ENCODE results near the gene DCAF12. TPM values are rescaled to one million over a fixed set of nuclear protein-coding genes. Genes with fewer than 3 reads are reported as not detected.
A peak's percentile ranks its signal among the peaks of the same experiment; 100 is the strongest.

DCAF12 gene
- polyA plus RNA-seq, 1 donor, result 45.1 TPM

DNA sequence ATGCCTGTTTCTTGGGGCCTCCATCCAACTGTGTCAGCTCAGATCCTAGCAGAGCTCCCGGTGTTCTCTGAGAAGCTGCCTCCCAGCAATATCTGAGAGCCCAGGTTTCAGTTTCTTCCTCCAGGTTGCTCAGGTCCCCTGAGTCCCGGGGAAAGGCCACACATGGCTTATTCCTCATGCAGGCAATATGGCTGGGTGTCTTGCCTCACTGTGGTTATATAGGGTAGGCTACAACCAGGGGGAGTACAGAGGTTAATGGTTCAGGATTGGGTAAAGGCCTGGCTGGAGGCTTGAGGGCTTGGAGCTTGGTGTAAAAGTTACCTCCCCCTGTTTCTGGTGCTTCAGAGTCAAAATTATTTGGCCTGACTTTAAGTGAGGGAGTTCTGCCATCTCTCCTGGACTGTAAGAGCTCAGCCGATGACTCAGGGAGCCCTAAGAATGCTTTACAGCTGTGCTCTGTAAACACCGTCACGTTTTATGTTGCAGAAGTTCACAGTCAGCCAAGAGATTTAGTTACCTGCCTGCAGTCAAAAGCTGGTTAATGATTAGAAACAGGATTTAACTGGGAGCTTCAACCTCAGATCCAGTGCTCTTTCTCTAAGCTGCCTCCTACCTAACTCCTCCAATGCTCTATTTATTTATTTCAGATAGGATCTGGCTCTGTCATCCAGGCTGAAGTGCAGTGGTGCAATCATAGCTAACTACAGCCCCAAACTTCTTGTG is 53.5 kb downstream of the DCAF12 start:
- H3K4me3 ChIP-seq (ENCODE audit: low read length), result no peak overlapping the region
- WGBS (ENCODE audit: insufficient coverage, low lambda C conversion rate), result no CpG with 5 or more reads among the region's 5 CpGs
- peak overlapping the region; percentile 50 for H3K27ac ChIP-seq (ENCODE audit: low read length)

DNA sequence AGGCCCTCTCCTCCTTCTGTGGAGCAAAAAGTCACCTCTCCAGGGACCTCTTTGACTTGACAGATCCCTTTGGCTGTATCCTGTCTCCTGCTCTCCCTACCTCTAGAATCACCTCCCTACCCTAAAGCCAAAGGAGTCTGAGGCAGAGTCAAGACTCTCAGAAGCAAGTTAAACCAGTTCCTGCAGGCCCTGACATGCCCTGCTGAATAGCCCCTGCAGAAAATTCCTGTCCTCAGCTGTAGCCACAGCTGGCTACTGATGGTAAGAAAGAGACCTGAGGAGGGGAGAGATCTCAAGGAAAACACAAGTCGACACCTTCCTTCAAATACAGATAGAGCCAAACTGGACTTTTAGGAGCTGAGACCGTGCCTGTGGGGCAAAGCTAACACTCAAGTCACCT is 54.1 kb downstream of the DCAF12 start:
- no CpG with 5 or more reads among the region's 2 CpGs for WGBS (ENCODE audit: insufficient coverage, low lambda C conversion rate)
- peak in 1 of 2 donors; percentile 30 for DNase-seq

More for the DNA sequence above, 53.5 kb downstream of the DCAF12 start:
- Histone ChIP-seq H3K27me3 (ENCODE audit: control insufficient read depth, insufficient read depth, low read length) (no peaks in the 10 kb centered on the region), H3K4me1 (ENCODE audit: control insufficient read depth, insufficient read depth, low read length) (peaks cover 17% of the 10 kb centered on the region), H3K9me3 (ENCODE audit: control insufficient read depth, low read depth, low read length) (no peaks in the 10 kb centered on the region), H3K36me3 (ENCODE audit: control insufficient read depth, insufficient read depth, low read length) (no peaks in the 10 kb centered on the region)
- peak; percentile 85 to 93 for DNase-seq

DNA sequence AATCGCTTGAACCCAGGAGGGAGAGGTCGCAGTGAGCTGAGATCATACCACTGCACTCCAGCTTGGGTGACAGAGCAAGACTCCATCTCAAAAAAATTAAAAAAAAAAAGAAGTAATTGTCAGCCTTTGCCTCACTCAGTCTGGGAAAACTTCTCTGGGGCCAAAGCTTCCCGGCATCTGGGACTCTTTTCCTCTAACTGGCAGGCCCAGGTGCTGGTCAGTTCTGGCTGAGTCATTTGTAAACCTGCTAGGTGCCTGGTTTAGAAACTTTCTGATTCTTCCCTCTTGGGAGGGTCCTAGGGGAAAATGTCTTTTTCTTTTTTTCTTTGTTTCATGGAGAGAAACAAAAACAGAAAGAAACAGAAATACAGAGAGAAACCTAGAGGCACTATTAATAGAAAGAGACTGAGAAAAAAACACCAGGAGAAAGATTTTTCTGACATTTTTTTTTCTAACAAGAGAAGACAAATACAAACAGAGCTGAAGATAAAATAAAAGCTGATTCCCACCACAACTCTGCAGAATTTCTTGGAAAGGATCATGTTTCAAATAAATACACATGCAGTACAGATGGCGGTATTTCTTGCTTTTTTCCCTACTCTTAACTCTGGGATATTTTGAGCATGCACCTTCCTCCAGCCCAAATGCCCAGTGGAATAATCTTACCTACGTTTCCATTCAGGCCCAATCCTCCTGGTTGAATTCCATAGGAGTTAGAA is 55.7 kb downstream of the DCAF12 start:
- Histone ChIP-seq H3K4me1 (ENCODE audit: control insufficient read depth, insufficient read depth, low read length) (peaks cover 17% of the 10 kb centered on the region), H3K4me3 (ENCODE audit: low read length) (no peak overlapping the region), H3K36me3 (ENCODE audit: control insufficient read depth, insufficient read depth, low read length) (no peaks in the 10 kb centered on the region), H3K27me3 (ENCODE audit: control insufficient read depth, insufficient read depth, low read length) (no peaks in the 10 kb centered on the region), H3K9me3 (ENCODE audit: control insufficient read depth, low read depth, low read length) (no peaks in the 10 kb centered on the region), H3K27ac (ENCODE audit: low read length) (no peak overlapping the region)
- WGBS (ENCODE audit: insufficient coverage, low lambda C conversion rate), result 100% methylated on average over 2 of the region's 5 CpGs
- no peak for DNase-seq

More for the DNA sequence above, 54.1 kb downstream of the DCAF12 start:
- peaks cover 17% of the 10 kb centered on the region for H3K4me1 ChIP-seq (ENCODE audit: control insufficient read depth, insufficient read depth, low read length)
- H3K36me3 ChIP-seq (ENCODE audit: control insufficient read depth, insufficient read depth, low read length), result no peaks in the 10 kb centered on the region
- H3K27ac ChIP-seq (ENCODE audit: low read length), result peak overlapping the region; percentile 50
- H3K4me3 ChIP-seq (ENCODE audit: low read length), result no peak overlapping the region
- H3K9me3 ChIP-seq (ENCODE audit: control insufficient read depth, low read depth, low read length), result no peaks in the 10 kb centered on the region
- H3K27me3 ChIP-seq (ENCODE audit: control insufficient read depth, insufficient read depth, low read length), result no peaks in the 10 kb centered on the region

DNA sequence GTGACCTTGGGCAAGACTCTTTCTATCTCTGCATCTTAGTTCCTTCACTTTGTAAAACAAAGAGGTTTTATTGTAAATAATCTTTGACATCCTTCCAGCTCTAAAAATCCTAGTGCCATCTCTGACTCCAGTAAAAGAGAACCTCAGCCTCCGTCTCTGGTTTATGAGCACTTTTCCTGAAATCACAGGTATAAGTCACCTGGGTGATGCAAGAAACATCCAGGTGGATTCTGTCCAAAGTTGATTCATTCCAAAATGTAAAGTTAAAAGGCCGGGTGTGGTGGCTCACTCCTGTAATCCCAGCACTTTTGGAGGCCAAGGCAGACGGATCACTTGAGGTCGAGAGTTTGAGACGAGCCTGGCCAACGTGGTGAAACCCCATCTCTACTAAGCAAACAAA is 56.7 kb downstream of the DCAF12 start:
- no peak for DNase-seq
- no peaks in the 10 kb centered on the region for H3K9me3 ChIP-seq (ENCODE audit: control insufficient read depth, low read depth, low read length)
- no peak overlapping the region for H3K4me3 ChIP-seq (ENCODE audit: low read length)
- no peak overlapping the region for H3K27ac ChIP-seq (ENCODE audit: low read length)
- no peaks in the 10 kb centered on the region for H3K36me3 ChIP-seq (ENCODE audit: control insufficient read depth, insufficient read depth, low read length)
- peaks cover 17% of the 10 kb centered on the region for H3K4me1 ChIP-seq (ENCODE audit: control insufficient read depth, insufficient read depth, low read length)
- WGBS (ENCODE audit: insufficient coverage, low lambda C conversion rate), result no CpG with 5 or more reads among the region's 6 CpGs
- H3K27me3 ChIP-seq (ENCODE audit: control insufficient read depth, insufficient read depth, low read length), result no peaks in the 10 kb centered on the region

DNA sequence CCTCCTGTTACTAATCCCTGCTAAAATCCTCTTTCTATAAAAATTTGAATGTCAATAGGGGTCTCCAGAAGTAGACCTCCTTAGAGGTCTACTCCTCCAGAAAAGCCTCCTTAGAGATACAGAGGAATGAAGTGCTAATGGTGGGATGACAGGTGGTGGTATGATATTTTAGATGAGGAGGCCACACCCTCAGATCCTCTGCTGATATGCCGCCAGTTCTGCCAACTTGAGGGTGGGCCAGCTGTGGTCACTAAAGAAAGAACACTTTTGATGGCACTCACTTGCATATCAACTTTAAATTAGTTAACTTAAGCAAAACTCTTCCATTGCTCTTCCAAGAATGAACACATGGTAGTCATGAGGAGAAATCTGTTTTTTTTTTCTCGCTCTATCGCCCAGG is 61.0 kb downstream of the DCAF12 start:
- Histone ChIP-seq H3K36me3 (ENCODE audit: control insufficient read depth, insufficient read depth, low read length) (no peaks in the 10 kb centered on the region), H3K27ac (ENCODE audit: low read length) (no peak overlapping the region), H3K27me3 (ENCODE audit: control insufficient read depth, insufficient read depth, low read length) (no peaks in the 10 kb centered on the region), H3K4me1 (ENCODE audit: control insufficient read depth, insufficient read depth, low read length) (no peaks in the 10 kb centered on the region), H3K9me3 (ENCODE audit: control insufficient read depth, low read depth, low read length) (no peaks in the 10 kb centered on the region), H3K4me3 (ENCODE audit: low read length) (no peak overlapping the region)
- DNase-seq, result no peak
- WGBS (ENCODE audit: insufficient coverage, low lambda C conversion rate), result no CpG with 5 or more reads among the region's 3 CpGs

DNA sequence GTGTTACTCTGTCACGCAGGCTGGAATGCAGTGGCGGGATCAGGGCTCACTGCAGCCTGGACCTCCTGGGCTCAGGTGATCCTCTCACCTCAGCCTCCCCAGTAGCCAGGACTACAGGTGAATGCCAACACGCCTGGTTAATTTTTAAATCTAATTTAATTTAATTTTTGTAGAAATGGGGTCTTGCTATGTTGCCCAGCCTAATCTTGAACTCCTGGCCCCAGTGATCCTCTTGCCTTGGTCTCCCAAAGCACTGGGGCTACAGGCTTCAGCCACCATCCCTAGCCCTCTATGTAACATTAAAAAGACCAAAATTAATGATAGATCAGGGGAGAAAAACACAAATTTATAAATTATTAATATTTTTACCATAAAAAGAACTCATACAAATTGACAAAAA is 66.5 kb downstream of the DCAF12 start:
- Histone ChIP-seq H3K36me3 (ENCODE audit: control insufficient read depth, insufficient read depth, low read length) (no peaks in the 10 kb centered on the region), H3K4me1 (ENCODE audit: control insufficient read depth, insufficient read depth, low read length) (no peaks in the 10 kb centered on the region), H3K9me3 (ENCODE audit: control insufficient read depth, low read depth, low read length) (no peaks in the 10 kb centered on the region), H3K27me3 (ENCODE audit: control insufficient read depth, insufficient read depth, low read length) (no peaks in the 10 kb centered on the region), H3K4me3 (ENCODE audit: low read length) (no peak overlapping the region), H3K27ac (ENCODE audit: low read length) (no peak overlapping the region)
- no peak for DNase-seq
- no CpG with 5 or more reads among the region's 3 CpGs for WGBS (ENCODE audit: insufficient coverage, low lambda C conversion rate)

DNA sequence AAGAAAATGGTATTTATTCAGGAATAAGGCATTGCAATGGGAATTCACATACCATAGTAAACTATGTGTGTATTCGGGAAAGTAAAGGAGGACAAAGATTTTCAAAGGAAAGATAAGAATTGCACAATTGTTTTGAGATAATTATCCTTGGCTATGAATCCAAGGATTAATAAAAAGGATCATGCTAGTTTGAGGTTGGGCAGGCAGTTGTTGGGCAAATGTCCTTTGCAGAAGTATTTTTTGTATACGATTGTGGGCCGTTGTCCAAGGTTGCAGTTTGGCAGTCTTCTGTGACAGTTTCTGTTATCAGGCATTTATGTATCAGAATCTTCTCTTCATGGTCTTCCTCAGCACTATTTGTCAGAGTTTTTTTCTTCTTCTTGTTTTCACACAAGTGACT is 67.2 kb downstream of the DCAF12 start:
- no peak overlapping the region for H3K4me3 ChIP-seq (ENCODE audit: low read length)
- DNase-seq, result no peak
- WGBS (ENCODE audit: insufficient coverage, low lambda C conversion rate), result 35% methylated on average over 3 of the region's 3 CpGs
- H3K36me3 ChIP-seq (ENCODE audit: control insufficient read depth, insufficient read depth, low read length), result no peaks in the 10 kb centered on the region
- H3K27me3 ChIP-seq (ENCODE audit: control insufficient read depth, insufficient read depth, low read length), result no peaks in the 10 kb centered on the region
- no peaks in the 10 kb centered on the region for H3K4me1 ChIP-seq (ENCODE audit: control insufficient read depth, insufficient read depth, low read length)
- no peak overlapping the region for H3K27ac ChIP-seq (ENCODE audit: low read length)
- no peaks in the 10 kb centered on the region for H3K9me3 ChIP-seq (ENCODE audit: control insufficient read depth, low read depth, low read length)

DNA sequence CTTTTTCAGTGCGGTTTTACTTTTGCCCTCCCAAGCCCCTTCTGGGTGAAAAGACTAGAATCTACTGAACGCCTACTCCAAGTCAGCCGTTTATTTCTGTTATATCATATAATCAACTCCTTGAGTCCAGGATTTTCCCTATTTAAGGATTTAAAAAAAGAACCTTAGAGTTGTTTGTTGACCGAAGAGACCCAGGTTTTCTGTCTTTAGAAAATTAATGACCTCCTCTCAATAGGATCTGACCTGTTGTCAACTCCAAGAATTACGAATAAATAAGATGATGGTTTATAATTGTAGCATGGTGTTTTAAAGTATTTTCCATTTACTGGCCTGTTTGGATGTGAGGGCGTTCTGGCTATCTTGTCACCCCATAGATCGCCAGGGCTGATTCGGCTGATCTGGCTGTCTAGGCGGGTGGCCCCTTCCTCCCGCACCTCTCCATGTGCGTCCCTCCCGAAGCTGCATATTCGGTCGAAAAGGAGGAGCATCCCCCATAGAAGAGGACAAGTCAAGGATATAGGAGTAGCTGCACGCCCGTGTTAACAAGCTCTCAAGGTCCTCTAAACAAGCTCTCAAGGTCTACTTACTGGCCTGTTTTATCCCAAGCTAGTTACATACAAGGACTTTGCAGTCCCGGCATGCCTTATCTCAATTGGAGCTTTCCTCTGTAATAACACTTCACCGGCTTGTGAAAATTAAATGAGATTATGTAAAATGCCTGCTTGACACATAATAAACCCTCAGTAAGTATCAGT is 76.7 kb downstream of the DCAF12 start:
- peaks cover 21% of the 10 kb centered on the region for H3K4me1 ChIP-seq (ENCODE audit: control insufficient read depth, insufficient read depth, low read length)
- H3K27me3 ChIP-seq (ENCODE audit: control insufficient read depth, insufficient read depth, low read length), result no peaks in the 10 kb centered on the region
- peak overlapping the region; percentile 88 for H3K27ac ChIP-seq (ENCODE audit: low read length)
- DNase-seq, result peak in 1 of 2 donors; percentile 49
- WGBS (ENCODE audit: insufficient coverage, low lambda C conversion rate), result 25% methylated on average over 2 of the region's 18 CpGs
- peak overlapping the region; percentile 90 for H3K4me3 ChIP-seq (ENCODE audit: low read length)
- H3K36me3 ChIP-seq (ENCODE audit: control insufficient read depth, insufficient read depth, low read length), result no peaks in the 10 kb centered on the region
- no peaks in the 10 kb centered on the region for H3K9me3 ChIP-seq (ENCODE audit: control insufficient read depth, low read depth, low read length)

DNA sequence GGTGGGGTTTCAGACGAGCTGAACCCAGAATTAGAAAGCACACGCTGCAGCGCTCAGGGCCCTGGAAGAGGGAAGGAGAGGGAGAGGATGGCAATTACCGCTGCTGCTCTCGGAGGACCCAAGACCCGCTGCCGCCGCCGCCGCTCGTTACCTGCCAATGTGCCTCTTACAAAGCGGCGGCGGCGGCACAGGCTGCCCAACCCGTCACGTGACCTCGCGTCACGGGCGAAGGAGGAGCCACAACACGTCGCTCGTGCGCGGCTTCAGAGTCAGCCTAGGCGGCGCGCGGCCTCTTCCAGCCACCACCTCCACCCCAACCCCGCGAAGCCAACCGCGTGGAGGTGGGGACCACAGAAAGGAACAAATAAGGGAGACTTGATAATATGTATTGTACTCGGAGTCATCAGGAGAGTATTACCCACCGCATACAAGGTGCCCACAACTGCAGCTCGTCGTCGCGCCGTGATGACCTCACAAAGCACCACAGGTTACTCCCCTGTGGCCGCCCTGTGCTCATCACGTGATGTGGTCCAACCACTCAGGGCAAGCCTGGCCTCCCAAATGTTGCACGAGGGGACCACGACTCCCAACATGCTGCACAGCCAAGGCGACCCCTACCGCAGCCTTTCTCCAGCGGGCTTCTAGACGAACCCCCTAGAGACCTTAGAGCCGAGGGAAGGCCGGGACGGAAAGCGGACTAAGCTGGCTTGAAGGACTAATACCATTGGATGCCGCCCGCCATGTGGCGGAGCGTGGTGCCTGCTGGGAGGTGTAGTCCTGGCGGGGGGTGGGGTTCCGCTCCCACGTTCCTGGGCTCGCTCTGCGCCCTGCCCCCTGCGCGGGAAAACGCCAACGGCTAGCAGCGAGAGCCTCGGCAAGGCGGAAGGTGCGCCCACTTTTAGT is 77.5 kb downstream of the DCAF12 start, which contains the start of gene UBAP2:
TSS of gene UBAP2 (minus strand) at position 161 of the 903 bp plus-strand sequence. CDS start 31,739 bp downstream, outside the sequence.
- WGBS (ENCODE audit: insufficient coverage, low lambda C conversion rate), result 0% methylated on average over 2 of the region's 70 CpGs

More for the DNA sequence above, 77.5 kb downstream of the DCAF12 start, which contains the start of gene UBAP2:
- H3K27me3 ChIP-seq (ENCODE audit: control insufficient read depth, insufficient read depth, low read length), result no peaks in the 10 kb centered on the region
- H3K4me1 ChIP-seq (ENCODE audit: control insufficient read depth, insufficient read depth, low read length), result peaks cover 21% of the 10 kb centered on the region
- H3K9me3 ChIP-seq (ENCODE audit: control insufficient read depth, low read depth, low read length), result no peaks in the 10 kb centered on the region
- H3K36me3 ChIP-seq (ENCODE audit: control insufficient read depth, insufficient read depth, low read length), result no peaks in the 10 kb centered on the region
- H3K27ac ChIP-seq (ENCODE audit: low read length), result peak within 1 kb of the TSS; percentile 88
- peak; percentile 97 to 100 for DNase-seq
- H3K4me3 ChIP-seq (ENCODE audit: low read length), result peak within 1 kb of the TSS; percentile 90
